AML-193 (cell line): Measurements from ENCODE around the gene EPHB4.
"Not testable (repeated sequence)": the region's sequence is repeated elsewhere in the genome, so short reads cannot be mapped to it uniquely, and the experiment has no call there.

Experiments used
- DNase-seq, 2 experiments: peaks; one replicate each; lab custom pipeline; 2025; lab: John Stamatoyannopoulos, UW

Gene EPHB4

GRCh38 chr7:100827330-100828226 is at the start of gene EPHB4:
Gene EPHB4 (minus strand): TSS chr7:100827523. CDS start chr7:100827030, 493 bp downstream.
- no peak for DNase-seq

GRCh38 chr7:100875356-100875751 is 48.0 kb upstream of the EPHB4 start:
- DNase-seq, result peak in 1 of 2 experiments; percentile 9

- DNase-seq, result peak; percentile 91 to 93
Measured at GRCh38 chr7:100874577-100875355, 47.4 kb upstream of the EPHB4 start, which contains the start of gene SRRT. Gene SRRT (plus strand): TSS chr7:100875103. CDS start chr7:100875591, 488 bp downstream.

GRCh38 chr7:100874300-100874576 is 46.9 kb upstream of the EPHB4 start:
- no peak for DNase-seq

- DNase-seq, result no peak
Measured at GRCh38 chr7:100873599-100874299, 46.4 kb upstream of the EPHB4 start.

GRCh38 chr7:100867776-100868485 is 40.6 kb upstream of the EPHB4 start:
- no peak for DNase-seq

GRCh38 chr7:100867040-100867775 is 39.9 kb upstream of the EPHB4 start, which contains the start of gene TRIP6:
Gene TRIP6 (plus strand): TSS chr7:100867387. CDS start chr7:100867498, 111 bp downstream.
- no peak for DNase-seq

- no peak for DNase-seq
Measured at GRCh38 chr7:100866729-100867039, 39.4 kb upstream of the EPHB4 start.

- no peak for DNase-seq
Measured at GRCh38 chr7:100865938-100866728, 38.8 kb upstream of the EPHB4 start.

- DNase-seq, result no peak
Measured at GRCh38 chr7:100865372-100865911, 38.1 kb upstream of the EPHB4 start.

GRCh38 chr7:100864263-100864845 is 37.0 kb upstream of the EPHB4 start:
- DNase-seq, result no peak

GRCh38 chr7:100863406-100863950 is 36.2 kb upstream of the EPHB4 start:
- DNase-seq, result peak; percentile 35 to 65

- no peak for DNase-seq
Measured at GRCh38 chr7:100861616-100861985, 34.3 kb upstream of the EPHB4 start.

GRCh38 chr7:100860702-100861615 is 33.6 kb upstream of the EPHB4 start:
- DNase-seq, result no peak

- DNase-seq, result no peak
Measured at GRCh38 chr7:100859856-100860255, 32.5 kb upstream of the EPHB4 start.

GRCh38 chr7:100856871-100857282 is 29.6 kb upstream of the EPHB4 start:
- DNase-seq, result no peak

GRCh38 chr7:100855515-100855914 is 28.2 kb upstream of the EPHB4 start:
- no peak for DNase-seq

- not testable (repeated sequence) for DNase-seq
Measured at GRCh38 chr7:100854899-100855298, 27.6 kb upstream of the EPHB4 start.
